Endothelial cell of hepatic sinusoid (primary cell): ENCODE results near the gene DCHS2.

Experiments
- in situ Hi-C: cut with HindIII; loops from 2 replicates; pipeline ENCODE4 v1.10.0; 2017; ENCODE audit warnings: low sequenced_read_pairs

DCHS2 gene

GRCh38 chr4:154491341-154492271, at the start of gene DCHS2:
Gene DCHS2 (minus strand): TSS chr4:154491799. CDS start chr4:154491355, 444 bp downstream.
- in situ Hi-C loops: no loop called here

DNA sequence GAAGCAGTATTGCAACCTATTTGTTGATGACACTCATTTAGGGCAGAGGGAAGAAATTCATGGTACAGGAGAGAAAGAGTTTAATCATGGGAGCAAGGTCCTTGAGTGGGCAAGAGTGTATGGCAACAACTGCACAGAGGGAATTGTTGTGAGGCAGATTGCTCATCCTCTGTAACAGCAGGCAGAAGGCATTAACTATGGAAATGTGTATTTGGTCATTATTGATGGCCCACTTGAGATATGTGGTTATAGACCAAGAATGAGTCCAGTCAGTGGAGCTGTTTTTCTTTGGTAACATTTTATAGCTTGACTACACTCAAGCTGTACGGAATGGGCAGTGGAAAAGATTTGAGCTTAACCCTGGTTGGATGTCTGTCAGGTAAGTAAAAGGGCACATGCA, 42.7 kb upstream of the DCHS2 start:
- in situ Hi-C loops: no loop called here

DNA sequence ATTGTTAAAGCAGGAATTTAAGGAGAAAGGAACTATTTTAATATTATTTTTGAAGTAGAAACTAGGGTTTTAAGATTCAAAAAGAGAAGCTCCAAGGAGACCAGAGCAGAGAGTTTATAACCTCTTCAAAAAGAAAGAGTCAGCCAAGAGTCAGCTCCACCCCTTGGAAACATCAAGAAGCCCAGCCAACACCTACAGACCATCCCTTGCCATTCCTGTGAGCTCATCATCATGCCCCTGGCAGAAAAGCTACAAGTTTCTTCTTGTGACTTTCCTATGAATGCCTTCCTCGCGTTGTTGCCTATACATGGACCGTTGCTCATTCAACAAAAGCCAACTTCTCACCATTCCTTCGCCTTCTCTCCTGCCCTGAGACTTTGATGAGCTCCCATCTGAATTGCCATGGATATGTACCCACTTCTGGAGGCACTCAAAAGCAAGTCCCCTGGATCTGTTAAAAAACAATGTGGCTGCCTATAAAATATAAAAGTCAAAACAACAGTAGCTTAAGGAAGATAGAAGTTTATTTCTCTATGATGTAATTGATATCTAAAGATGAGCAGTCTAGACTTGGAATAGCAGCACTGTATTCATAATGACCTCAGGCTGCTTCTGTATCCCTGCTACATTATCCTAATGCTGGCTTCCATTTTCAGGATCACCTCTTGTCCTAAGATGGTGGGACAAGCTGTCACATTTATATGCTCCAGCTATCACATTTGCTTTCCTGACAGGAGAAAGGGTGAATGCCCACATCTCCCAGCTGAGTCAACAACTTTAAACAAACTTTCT, 38.3 kb upstream of the DCHS2 start:
- in situ Hi-C loops: no loop called here

GRCh38 chr4:154528869-154529268, 37.3 kb upstream of the DCHS2 start:
- in situ Hi-C loops: no loop called here

- in situ Hi-C loops: no loop called here
These were observed 35.7 kb upstream of the DCHS2 start for GRCh38 chr4:154527308-154527707.

GRCh38 chr4:154526151-154526550, 34.6 kb upstream of the DCHS2 start:
- in situ Hi-C loops: no loop called here

GRCh38 chr4:154521607-154522006, 30.0 kb upstream of the DCHS2 start:
- in situ Hi-C loops: no loop called here

DNA sequence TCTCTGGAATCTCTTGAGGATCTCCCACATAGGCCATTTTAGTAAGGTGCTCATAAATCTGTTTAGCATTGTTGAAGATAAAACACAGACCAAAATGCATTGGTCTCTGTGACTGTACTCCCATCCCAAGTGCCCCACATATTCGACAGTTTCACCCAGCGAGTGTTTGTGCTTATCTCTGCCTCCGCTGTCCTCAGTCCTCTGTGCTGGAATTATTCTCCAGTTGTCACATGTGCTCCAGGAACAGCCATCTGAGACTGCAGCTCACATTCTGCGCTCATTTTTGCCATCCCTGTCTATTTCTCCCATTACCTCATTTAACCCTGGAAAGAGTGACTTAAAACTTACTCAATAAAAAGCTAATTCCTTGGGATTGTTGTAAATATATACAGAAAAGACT, 27.6 kb upstream of the DCHS2 start:
- in situ Hi-C loops: no loop called here

DNA sequence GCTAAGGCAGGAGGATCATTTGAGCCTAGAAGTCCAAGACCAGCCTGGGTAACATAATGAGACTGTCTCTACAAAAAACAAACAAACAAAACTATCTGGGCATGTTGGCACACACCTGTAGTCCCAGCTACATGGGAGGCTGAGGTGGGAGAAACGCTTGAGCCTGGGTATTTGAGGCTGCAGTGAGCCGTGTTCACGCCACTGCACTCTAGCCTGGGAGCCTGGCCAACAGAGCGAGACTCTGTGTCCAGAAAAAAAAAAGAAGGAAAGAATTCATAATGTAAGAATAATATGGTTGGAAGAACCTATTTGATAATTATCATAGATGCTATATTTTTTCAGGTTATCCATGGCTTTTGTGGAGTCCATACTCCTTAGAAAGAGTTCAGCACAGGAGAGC, 26.0 kb upstream of the DCHS2 start:
- in situ Hi-C loops: no loop called here

DNA sequence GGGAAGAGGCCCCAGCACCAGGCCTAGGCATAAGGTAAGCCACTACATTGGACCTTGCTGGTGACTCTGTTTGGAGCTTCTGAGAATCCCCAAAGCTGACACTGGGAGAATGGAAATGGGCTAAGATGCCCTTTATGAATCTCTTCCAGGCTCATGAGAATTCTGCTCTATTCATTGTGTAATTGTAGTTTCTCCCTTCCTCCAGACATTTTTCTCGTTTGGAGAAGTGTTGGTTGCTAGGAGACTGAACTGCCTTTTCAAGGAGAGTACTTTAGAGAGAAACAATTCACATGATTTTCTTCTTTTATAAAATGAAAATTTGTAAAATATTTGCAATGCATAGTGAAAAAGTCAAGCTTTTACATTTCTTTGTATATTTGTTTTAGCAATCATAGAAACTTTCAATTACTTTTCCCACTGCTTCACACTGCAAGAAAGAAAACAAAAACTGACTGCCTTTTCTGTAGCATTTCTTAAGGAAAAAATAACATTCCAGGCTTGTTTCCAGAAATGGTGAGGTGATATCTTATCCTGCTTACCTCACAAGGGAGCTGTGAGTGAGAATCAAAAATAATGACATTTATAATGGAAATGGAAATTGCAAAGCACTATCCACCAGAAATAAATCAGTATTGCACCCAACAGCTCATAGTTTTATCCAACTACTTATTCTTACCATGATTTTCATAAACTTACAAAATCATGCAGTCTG, 24.9 kb upstream of the DCHS2 start:
- in situ Hi-C loops: no loop called here

- in situ Hi-C loops: no loop called here
These were observed 20.4 kb upstream of the DCHS2 start for GRCh38 chr4:154511981-154512380.

GRCh38 chr4:154511548-154511947, 19.9 kb upstream of the DCHS2 start:
- in situ Hi-C loops: no loop called here

- in situ Hi-C loops: no loop called here
These were observed 15.6 kb upstream of the DCHS2 start for GRCh38 chr4:154507156-154507555.

GRCh38 chr4:154506253-154506652, 14.7 kb upstream of the DCHS2 start:
- in situ Hi-C loops: no loop called here

DNA sequence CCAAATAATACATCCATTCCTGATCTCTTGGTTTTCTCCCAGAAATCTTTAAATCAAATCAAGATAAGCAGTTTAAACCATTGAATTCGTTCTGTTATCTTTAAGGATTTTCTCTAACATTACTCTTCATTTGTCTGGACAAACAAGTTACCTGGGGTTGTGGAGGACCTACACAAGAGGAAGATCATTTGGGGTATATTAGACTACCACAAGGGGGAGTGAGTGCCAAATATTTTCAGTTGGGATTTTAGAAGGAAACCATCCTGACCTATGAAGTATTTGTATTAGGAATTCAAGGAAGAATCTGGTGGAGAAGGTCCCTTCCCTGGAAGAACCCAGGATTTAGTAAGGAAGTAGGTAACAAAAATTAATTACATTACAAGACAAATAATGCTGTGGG, 12.0 kb upstream of the DCHS2 start:
- in situ Hi-C loops: no loop called here

DNA sequence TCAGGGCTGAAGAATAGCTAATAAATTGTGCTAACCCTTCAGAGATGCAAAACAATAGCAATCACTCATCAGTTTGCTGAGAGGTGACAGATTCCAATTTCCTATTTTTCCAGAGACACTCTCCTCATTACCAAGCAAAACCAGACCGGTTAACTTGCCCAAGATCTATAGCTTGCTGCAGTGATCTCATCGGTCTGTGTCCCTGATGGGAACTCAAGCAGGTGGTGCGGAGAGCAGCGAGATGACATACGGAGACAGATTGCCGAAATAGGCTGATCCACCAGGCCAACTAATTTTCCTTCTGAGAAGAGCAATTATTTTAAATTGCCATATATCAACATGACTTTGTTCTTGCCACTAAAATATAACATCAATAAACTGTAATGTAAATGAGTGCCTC, 10.5 kb upstream of the DCHS2 start:
- in situ Hi-C loops: no loop called here

DNA sequence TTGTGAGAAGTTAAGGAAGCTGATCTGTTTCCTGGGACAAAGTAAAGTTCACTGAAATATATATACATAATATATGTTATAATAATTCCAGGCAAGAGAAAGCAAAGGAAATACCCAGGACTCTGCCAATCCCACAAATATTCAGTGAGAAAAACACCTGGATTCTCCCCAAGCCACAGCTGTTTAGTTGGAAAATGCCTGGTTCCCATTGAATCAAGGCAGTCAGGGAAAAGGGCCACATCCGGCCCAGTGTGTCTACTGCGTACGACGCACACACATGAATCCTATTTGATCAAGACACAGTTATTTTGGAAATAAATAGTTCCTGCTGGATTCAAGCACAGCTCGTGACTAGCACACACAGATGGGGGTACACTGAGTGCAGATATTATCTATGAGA, 6.3 kb upstream of the DCHS2 start:
- in situ Hi-C loops: no loop called here

- in situ Hi-C loops: no loop called here
These were observed 4.3 kb upstream of the DCHS2 start for GRCh38 chr4:154495867-154496266.

DNA sequence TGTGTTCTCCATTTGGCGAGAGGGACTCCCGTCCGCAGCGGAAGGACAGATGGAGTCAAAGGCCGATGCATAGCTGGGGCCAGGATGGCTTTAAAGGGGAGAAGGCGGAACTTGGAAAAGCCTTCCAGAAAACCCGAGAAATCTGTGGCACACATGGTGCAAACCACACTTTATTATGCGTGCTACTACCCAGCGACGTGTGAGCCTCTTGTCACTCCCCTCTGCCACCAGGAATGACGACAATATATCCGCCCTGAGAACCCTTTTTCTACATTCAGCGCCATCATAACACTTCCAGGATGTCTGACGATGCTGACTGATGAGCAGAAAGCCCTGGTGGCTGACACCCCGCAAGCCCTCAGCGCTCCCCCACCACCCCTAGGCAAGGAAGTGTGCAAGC, 689 bp upstream of the DCHS2 start:
- in situ Hi-C loops: no loop called here

- in situ Hi-C loops: no loop called here
These were observed 837 bp downstream of the DCHS2 start for GRCh38 chr4:154490583-154491340.

DNA sequence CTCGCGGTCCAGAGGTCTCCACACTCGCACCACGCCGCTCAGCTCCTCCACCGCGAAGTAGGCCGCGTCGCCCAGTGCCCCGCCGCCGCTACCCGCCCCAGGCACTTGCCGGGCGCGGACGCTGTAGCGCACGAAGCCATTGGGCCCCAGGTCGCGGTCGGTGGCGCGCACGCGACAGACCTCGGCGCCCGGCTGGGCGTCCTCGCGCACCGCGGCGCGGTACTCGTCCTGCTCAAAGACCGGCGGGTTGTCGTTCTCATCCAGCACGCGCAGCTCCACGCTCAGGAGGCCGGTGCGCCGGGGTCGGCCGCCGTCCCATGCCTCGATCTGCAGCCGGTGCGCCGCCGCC, 1.4 kb downstream of the DCHS2 start:
- in situ Hi-C loops: no loop called here
